AG04450 (cell line): ENCODE data around the gene GMIP. TPM values are rescaled to one million over a fixed set of nuclear protein-coding genes. Genes with fewer than 3 reads are reported as not detected.

Experiments
- CTCF ChIA-PET: fragments of 300-600, 350-600 bp; formaldehyde crosslinking; extraction: SDS; loops from one replicate; lab custom pipeline; 2022; ENCODE audit warnings: antibody characterized with exemption, inconsistent platforms; lab: Charles Lee
- POLR2A ChIA-PET: fragments of 350-600 bp; formaldehyde crosslinking; extraction: SDS; loops from one replicate; lab custom pipeline; 2021; ENCODE audit warnings: antibody characterized with exemption, inconsistent platforms; lab: Yijun Ruan, JAX
- DNase-seq: peaks from one replicate; pipeline ENCODE4 v3.0.0-alpha.2; 2011; ENCODE audit warnings: low read depth, low spot score
- H3K27ac ChIP-seq: one replicate; pipeline ENCODE4 v1.5.1; 2012; ENCODE audit warnings: low read depth, low read length, control low read depth
- H3K27me3 ChIP-seq: one replicate; pipeline ENCODE4 v1.6.0; 2012; ENCODE audit warnings: low read length; ENCODE audit not compliant: control insufficient read depth, insufficient read depth
- H3K4me3 ChIP-seq: 2 replicates; pipeline ENCODE4 v1.5.1; 2011; ENCODE audit warnings: mild to moderate bottlenecking, low read depth, low read length, control low read depth
- H3K9me3 ChIP-seq: 2 replicates; pipeline ENCODE4 v1.5.1; 2012; ENCODE audit warnings: low read length; ENCODE audit not compliant: control insufficient read depth, insufficient read depth
- polyA plus RNA-seq: library from polyadenylated mRNA; depleted of rRNA; stranded (reverse); fragments of >200 nt; gene quantifications from 2 replicates; pipeline ENCODE4 v1.2.3, GENCODE V29; 2011
- TF ChIP-seq, protein P1 (sequence below): IDR thresholded peaks from 2 replicates; pipeline ENCODE4 v1.5.1; 2011; ENCODE audit warnings: low read depth, low read length, control low read depth, inconsistent platforms

The GMIP gene
- polyA plus RNA-seq, 1 experiment, result 3.1 TPM

DNA sequence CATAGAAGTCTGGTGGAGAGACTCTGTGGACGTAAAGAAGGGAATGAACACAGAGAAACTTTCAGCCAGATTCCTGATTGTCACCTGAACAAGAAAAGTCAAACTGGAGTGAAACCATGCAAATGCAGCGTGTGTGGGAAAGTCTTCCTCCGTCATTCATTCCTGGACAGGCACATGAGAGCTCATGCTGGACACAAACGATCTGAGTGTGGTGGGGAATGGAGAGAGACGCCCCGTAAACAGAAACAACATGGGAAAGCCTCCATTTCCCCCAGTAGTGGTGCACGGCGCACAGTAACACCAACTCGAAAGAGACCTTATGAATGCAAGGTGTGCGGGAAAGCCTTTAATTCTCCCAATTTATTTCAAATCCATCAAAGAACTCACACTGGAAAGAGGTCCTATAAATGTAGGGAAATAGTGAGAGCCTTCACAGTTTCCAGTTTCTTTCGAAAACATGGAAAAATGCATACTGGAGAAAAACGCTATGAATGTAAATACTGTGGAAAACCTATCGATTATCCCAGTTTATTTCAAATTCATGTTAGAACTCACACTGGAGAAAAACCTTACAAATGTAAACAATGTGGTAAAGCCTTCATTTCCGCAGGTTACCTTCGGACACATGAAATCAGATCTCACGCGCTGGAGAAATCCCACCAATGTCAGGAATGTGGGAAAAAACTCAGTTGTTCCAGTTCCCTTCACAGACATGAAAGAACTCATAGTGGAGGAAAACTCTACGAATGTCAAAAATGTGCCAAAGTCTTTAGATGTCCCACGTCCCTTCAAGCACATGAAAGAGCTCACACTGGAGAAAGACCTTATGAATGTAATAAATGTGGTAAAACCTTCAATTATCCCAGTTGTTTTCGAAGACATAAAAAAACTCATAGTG is 36.0 kb upstream of the GMIP start:
- TF ChIP-seq, protein P1, sequence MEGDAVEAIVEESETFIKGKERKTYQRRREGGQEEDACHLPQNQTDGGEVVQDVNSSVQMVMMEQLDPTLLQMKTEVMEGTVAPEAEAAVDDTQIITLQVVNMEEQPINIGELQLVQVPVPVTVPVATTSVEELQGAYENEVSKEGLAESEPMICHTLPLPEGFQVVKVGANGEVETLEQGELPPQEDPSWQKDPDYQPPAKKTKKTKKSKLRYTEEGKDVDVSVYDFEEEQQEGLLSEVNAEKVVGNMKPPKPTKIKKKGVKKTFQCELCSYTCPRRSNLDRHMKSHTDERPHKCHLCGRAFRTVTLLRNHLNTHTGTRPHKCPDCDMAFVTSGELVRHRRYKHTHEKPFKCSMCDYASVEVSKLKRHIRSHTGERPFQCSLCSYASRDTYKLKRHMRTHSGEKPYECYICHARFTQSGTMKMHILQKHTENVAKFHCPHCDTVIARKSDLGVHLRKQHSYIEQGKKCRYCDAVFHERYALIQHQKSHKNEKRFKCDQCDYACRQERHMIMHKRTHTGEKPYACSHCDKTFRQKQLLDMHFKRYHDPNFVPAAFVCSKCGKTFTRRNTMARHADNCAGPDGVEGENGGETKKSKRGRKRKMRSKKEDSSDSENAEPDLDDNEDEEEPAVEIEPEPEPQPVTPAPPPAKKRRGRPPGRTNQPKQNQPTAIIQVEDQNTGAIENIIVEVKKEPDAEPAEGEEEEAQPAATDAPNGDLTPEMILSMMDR, result no peak
- Histone ChIP-seq H3K27me3 (no peaks in the 10 kb centered on the region), H3K4me3 (no peak overlapping the region), H3K27ac (no peak overlapping the region), H3K9me3 (peaks cover 72% of the 10 kb centered on the region)
- POLR2A ChIA-PET, result no interaction called here
- CTCF ChIA-PET, result no interaction called here
- DNase-seq, result no peak

DNA sequence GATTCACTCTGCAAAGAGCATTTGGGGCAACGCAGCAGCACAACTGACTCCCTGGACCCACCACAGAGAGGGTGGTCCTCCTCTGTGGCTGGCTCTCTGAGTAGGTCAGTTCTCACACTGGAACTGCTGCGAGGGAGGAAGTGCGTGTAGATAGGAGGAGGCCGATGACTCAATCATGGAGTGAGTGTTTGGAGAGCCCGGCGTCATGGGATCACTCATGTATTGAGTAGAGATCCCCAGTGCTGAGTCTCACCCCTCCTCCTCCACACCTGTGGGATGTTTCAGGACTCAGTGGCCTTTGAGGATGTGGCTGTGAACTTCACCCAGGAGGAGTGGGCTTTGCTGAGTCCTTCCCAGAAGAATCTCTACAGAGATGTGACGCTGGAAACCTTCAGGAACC is 34.1 kb upstream of the GMIP start:
- CTCF ChIA-PET, result no interaction called here
- no peak for DNase-seq
- POLR2A ChIA-PET, result no interaction called here
- Histone ChIP-seq H3K27ac (no peak overlapping the region), H3K27me3 (no peaks in the 10 kb centered on the region), H3K9me3 (peaks cover 64% of the 10 kb centered on the region), H3K4me3 (no peak overlapping the region)
- TF ChIP-seq, protein P1, result no peak

DNA sequence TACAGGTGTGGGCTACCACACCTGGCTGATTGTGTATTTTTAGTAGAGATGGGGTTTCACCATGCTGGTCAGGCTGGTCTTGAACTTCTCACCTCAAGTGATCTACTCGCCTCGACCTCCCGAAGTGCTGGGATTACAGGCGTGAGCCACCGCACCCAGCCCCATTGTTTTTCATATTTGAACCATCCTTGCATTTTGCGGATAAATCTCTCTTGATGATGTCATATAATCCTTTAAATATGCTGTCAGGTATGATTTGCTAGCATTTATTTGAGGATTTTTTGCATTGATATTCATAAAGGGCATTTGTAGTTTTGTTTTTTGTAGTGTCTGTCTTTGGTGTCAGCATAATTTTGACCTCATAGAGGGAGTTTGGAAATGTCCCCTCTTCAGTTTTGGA is 30.9 kb upstream of the GMIP start:
- Histone ChIP-seq H3K27ac (no peak overlapping the region), H3K9me3 (peaks cover 60% of the 10 kb centered on the region), H3K27me3 (no peaks in the 10 kb centered on the region), H3K4me3 (no peak overlapping the region)
- TF ChIP-seq, protein P1, result no peak
- DNase-seq, result no peak
- POLR2A ChIA-PET, result no interaction called here
- CTCF ChIA-PET, result no interaction called here

DNA sequence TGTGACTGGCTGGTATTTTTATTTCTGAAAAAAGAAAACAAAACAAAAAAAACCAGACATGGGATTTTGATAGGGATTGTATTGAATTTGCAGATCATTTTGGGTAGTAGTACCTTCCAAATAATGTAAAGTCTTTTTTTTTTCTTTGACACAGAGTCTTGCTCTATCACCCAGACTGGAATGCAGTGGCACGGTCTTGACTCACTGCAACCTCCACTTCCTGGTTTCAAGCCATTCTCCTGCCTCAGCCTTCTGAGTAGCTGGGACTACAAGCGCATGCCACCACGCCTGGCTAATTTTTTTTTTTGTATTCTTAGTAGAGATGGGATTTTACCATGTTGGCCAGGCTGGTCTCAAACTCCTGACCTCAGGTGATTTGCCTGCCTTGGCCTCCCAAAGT is 29.4 kb upstream of the GMIP start:
- Histone ChIP-seq H3K27me3 (no peaks in the 10 kb centered on the region), H3K9me3 (peaks cover 51% of the 10 kb centered on the region), H3K27ac (no peak overlapping the region), H3K4me3 (no peak overlapping the region)
- CTCF ChIA-PET, result interaction anchor here (0.6 kb wide), 1 partner anchor 231 kb away, joined by 5 read pairs; no protein-coding TSS in a partner anchor
- TF ChIP-seq, protein P1, result no peak
- no peak for DNase-seq
- POLR2A ChIA-PET, result no interaction called here

DNA sequence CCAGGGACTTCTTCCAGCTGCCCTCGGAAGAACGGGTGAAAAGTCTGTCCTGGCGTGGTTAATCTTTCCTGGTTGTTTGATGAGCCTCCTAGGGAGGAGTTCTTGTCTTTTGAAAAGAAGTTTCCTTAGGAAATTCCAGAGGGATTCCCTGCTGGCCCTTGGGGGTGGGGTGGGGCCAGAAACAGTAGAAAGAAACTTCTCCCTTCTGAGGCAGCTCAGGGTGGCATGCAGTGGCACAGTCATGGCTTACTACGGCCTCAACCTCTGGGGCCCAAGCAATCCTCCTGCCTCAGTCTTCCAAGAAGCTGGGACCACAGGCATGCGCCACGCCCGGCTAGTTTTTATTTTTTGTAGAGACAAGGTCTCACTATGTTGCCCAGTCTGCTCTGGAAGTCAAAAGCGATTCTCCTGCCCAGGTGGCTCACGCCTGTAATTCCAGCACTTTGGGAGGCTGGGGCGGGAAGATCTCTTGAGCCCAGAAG is 26.7 kb upstream of the GMIP start:
- Histone ChIP-seq H3K9me3 (peaks cover 32% of the 10 kb centered on the region), H3K27ac (no peak overlapping the region), H3K27me3 (no peaks in the 10 kb centered on the region), H3K4me3 (no peak overlapping the region)
- POLR2A ChIA-PET, result no interaction called here
- TF ChIP-seq, protein P1, result no peak
- CTCF ChIA-PET, result no interaction called here
- DNase-seq, result no peak
